ENCODE measurements around the gene FOXP2. TPM values are rescaled to one million over a fixed set of nuclear protein-coding genes. Genes with fewer than 3 reads are reported as not detected.

The FOXP2 gene
- total and polyA plus RNA-seq, 2 experiments from 2014 or later = 10.0 to 14.7 TPM

GRCh38 chr7:114648680-114649079 lies 234.1 kb downstream of the FOXP2 start:
- H3K36me3 ChIP-seq (replicated peaks; ENCODE audit: insufficient read depth, low read depth) = no peaks in the 10 kb centered on the region
- no peaks in the 10 kb centered on the region for H3K27me3 ChIP-seq
- no peak overlapping the region for H3K4me2 ChIP-seq
- no peaks in the 10 kb centered on the region for H3K9me2 ChIP-seq (replicated peaks; ENCODE audit: insufficient read depth)
- no peaks in the 10 kb centered on the region for H3K4me1 ChIP-seq (ENCODE audit: insufficient read depth)
- no peaks in the 10 kb centered on the region for H3K9me3 ChIP-seq (ENCODE audit: low read depth)
- TF ChIP-seq, protein P1, sequence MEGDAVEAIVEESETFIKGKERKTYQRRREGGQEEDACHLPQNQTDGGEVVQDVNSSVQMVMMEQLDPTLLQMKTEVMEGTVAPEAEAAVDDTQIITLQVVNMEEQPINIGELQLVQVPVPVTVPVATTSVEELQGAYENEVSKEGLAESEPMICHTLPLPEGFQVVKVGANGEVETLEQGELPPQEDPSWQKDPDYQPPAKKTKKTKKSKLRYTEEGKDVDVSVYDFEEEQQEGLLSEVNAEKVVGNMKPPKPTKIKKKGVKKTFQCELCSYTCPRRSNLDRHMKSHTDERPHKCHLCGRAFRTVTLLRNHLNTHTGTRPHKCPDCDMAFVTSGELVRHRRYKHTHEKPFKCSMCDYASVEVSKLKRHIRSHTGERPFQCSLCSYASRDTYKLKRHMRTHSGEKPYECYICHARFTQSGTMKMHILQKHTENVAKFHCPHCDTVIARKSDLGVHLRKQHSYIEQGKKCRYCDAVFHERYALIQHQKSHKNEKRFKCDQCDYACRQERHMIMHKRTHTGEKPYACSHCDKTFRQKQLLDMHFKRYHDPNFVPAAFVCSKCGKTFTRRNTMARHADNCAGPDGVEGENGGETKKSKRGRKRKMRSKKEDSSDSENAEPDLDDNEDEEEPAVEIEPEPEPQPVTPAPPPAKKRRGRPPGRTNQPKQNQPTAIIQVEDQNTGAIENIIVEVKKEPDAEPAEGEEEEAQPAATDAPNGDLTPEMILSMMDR (IDR thresholded peaks at IDR 0.05; ENCODE audit: poor library complexity) = no peak
- TF ChIP-seq EZH2 (IDR thresholded peaks at IDR 0.05; ENCODE audit: borderline replicate concordance) (no peak), EZH2phosphoT487 (IDR thresholded peaks at IDR 0.05; ENCODE audit: low read depth, severe bottlenecking, unreplicated experiment) (no peak)
- H3K27ac ChIP-seq = no peak overlapping the region
- no peaks in the 10 kb centered on the region for H3K79me2 ChIP-seq
- DNase-seq (ENCODE audit: low spot score) = no peak
- no peaks in the 10 kb centered on the region for H4K20me1 ChIP-seq (ENCODE audit: insufficient read depth, poor library complexity, severe bottlenecking)
- no peak overlapping the region for H2AFZ ChIP-seq
- H3K4me3 ChIP-seq = no peak overlapping the region
- 83% methylated on average over 4 of the region's 4 CpGs for WGBS (ENCODE audit: low lambda C conversion rate, missing lambda C conversion rate)

DNA sequence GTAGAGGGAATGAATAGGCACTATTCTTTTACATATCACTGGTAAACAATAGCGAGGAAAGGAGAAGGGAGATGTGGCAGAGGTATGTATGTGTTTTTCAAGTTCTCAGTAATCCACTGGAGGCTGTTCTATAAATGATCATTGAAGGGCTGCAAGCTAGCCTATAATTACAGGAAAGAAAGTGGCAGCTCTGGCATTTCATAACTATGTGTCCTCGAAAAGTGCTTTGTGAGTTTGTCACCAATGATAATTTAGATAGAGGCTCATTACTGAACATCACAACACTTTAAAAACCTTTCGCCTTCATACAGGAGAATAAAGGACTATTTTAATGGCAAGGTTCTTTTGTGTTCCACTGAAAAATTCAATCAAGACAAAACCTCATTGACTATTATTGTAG lies 235.1 kb downstream of the FOXP2 start:
- TF ChIP-seq EZH2 (IDR thresholded peaks at IDR 0.05; ENCODE audit: borderline replicate concordance) = no peak
- TF ChIP-seq, protein P1 (IDR thresholded peaks at IDR 0.05; ENCODE audit: poor library complexity) = no peak
- no peak for TF ChIP-seq EZH2phosphoT487 (IDR thresholded peaks at IDR 0.05; ENCODE audit: low read depth, severe bottlenecking, unreplicated experiment)
- no peak overlapping the region for H3K27ac ChIP-seq
- H3K27me3 ChIP-seq = no peaks in the 10 kb centered on the region
- no peaks in the 10 kb centered on the region for H3K9me3 ChIP-seq (ENCODE audit: low read depth)
- no peak for DNase-seq (ENCODE audit: low spot score)
- no peaks in the 10 kb centered on the region for H3K9me2 ChIP-seq (replicated peaks; ENCODE audit: insufficient read depth)
- no peak overlapping the region for H3K4me2 ChIP-seq
- no peaks in the 10 kb centered on the region for H3K4me1 ChIP-seq (ENCODE audit: insufficient read depth)
- 86% methylated on average over 3 of the region's 3 CpGs for WGBS (ENCODE audit: low lambda C conversion rate, missing lambda C conversion rate)
- no peaks in the 10 kb centered on the region for H4K20me1 ChIP-seq (ENCODE audit: insufficient read depth, poor library complexity, severe bottlenecking)
- H2AFZ ChIP-seq = no peak overlapping the region
- no peak overlapping the region for H3K4me3 ChIP-seq
- no peaks in the 10 kb centered on the region for H3K79me2 ChIP-seq
- H3K36me3 ChIP-seq (replicated peaks; ENCODE audit: insufficient read depth, low read depth) = no peaks in the 10 kb centered on the region

DNA sequence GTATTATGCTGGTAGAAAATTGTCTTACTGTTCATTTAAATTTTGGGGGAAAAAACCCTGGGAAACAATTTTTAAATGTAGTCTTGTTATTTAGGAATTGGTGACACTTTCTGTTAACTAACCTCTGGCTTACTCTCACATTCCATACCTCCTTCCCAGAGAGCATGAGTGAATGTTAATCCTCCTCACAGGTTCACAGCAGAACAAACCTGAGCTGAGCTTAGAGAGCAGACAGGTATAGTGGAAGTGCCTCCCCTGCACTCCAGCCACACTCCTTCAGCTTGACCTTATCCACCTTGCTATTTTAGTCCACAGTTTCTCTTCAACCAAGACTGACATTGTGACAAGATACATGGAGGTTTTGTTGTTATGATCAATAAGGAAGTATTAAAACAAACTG lies 235.9 kb downstream of the FOXP2 start:
- Histone ChIP-seq H3K4me1 (ENCODE audit: insufficient read depth) (no peaks in the 10 kb centered on the region), H2AFZ (no peak overlapping the region), H3K4me2 (no peak overlapping the region), H3K27ac (no peak overlapping the region), H3K79me2 (no peaks in the 10 kb centered on the region), H3K27me3 (no peaks in the 10 kb centered on the region), H3K36me3 (replicated peaks; ENCODE audit: insufficient read depth, low read depth) (no peaks in the 10 kb centered on the region), H3K9me3 (ENCODE audit: low read depth) (no peaks in the 10 kb centered on the region), H3K4me3 (no peak overlapping the region), H4K20me1 (ENCODE audit: insufficient read depth, poor library complexity, severe bottlenecking) (no peaks in the 10 kb centered on the region), H3K9me2 (replicated peaks; ENCODE audit: insufficient read depth) (no peaks in the 10 kb centered on the region)
- TF ChIP-seq EZH2 (IDR thresholded peaks at IDR 0.05; ENCODE audit: borderline replicate concordance) (no peak), EZH2phosphoT487 (IDR thresholded peaks at IDR 0.05; ENCODE audit: low read depth, severe bottlenecking, unreplicated experiment) (no peak)
- TF ChIP-seq, protein P1 (IDR thresholded peaks at IDR 0.05; ENCODE audit: poor library complexity) = no peak
- no peak for DNase-seq (ENCODE audit: low spot score)

- Histone ChIP-seq H3K27me3 (no peaks in the 10 kb centered on the region), H3K79me2 (no peaks in the 10 kb centered on the region), H3K36me3 (replicated peaks; ENCODE audit: insufficient read depth, low read depth) (no peaks in the 10 kb centered on the region), H3K27ac (no peak overlapping the region), H3K9me2 (replicated peaks; ENCODE audit: insufficient read depth) (no peaks in the 10 kb centered on the region), H3K4me1 (ENCODE audit: insufficient read depth) (no peaks in the 10 kb centered on the region), H3K9me3 (ENCODE audit: low read depth) (no peaks in the 10 kb centered on the region), H3K4me2 (no peak overlapping the region), H4K20me1 (ENCODE audit: insufficient read depth, poor library complexity, severe bottlenecking) (no peaks in the 10 kb centered on the region), H2AFZ (no peak overlapping the region), H3K4me3 (no peak overlapping the region)
- no peak for TF ChIP-seq EZH2 (IDR thresholded peaks at IDR 0.05; ENCODE audit: borderline replicate concordance)
- TF ChIP-seq EZH2phosphoT487 (IDR thresholded peaks at IDR 0.05; ENCODE audit: low read depth, severe bottlenecking, unreplicated experiment) = no peak
- TF ChIP-seq, protein P1 (IDR thresholded peaks at IDR 0.05; ENCODE audit: poor library complexity) = no peak
- WGBS (ENCODE audit: low lambda C conversion rate, missing lambda C conversion rate) = 76% methylated on average over 5 of the region's 5 CpGs
- no peak for DNase-seq (ENCODE audit: low spot score)
These were observed 237.4 kb downstream of the FOXP2 start for GRCh38 chr7:114652041-114652440.
